ENCODE results near the gene ENDOD1. TPM values are rescaled to one million over a fixed set of nuclear protein-coding genes. Genes with fewer than 3 reads are reported as not detected.

Gene ENDOD1
- total RNA-seq, 1 experiment from 2014 or later = 3.3 TPM

- TF ChIP-seq E2F1 (CRISPR knock-in tag; IDR thresholded peaks at IDR 0.05) (no peak), ZNF425 (CRISPR knock-in tag; conservative IDR thresholded peaks at IDR 0.05) (no peak), ELF4 (CRISPR knock-in tag; IDR thresholded peaks at IDR 0.05; ENCODE audit: low read depth) (no peak), IRF1 (CRISPR knock-in tag; IDR thresholded peaks at IDR 0.05) (no peak)
Observed at GRCh38 chr11:95076981-95077380, 12.7 kb upstream of the ENDOD1 start (continued).

- POLR2A ChIA-PET = no interaction called here
- Mint-ChIP-seq H3K9me3 (no peaks in the 10 kb centered on the region), H3K27me3 (ENCODE audit: low read depth) (peaks cover 3% of the 10 kb centered on the region), H3K27ac (no peak overlapping the region), H3K4me3 (no peak overlapping the region), H3K4me1 (peaks cover 9% of the 10 kb centered on the region), H3K36me3 (no peaks in the 10 kb centered on the region)
- DNase-seq (ENCODE audit: low spot score) (no peak), ATAC-seq (no peak)
- CTCF ChIA-PET = interaction anchor here (1.6 kb wide), 1 partner anchor 12 kb away, joined by 7 read pairs; the partner anchor contains the start of gene ENDOD1
- TF ChIP-seq ZNF416 (CRISPR knock-in tag; IDR thresholded peaks at IDR 0.05) = no peak
- TF ChIP-seq ZNF232 (CRISPR knock-in tag; IDR thresholded peaks at IDR 0.05) = no peak
- TF ChIP-seq FOXJ3 (CRISPR knock-in tag; IDR thresholded peaks at IDR 0.05; ENCODE audit: borderline replicate concordance) = no peak
- no peak for TF ChIP-seq GRHL2 (CRISPR knock-in tag; IDR thresholded peaks at IDR 0.05; ENCODE audit: insufficient replicate concordance, severe bottlenecking)
- no peak for TF ChIP-seq ZNF263 (CRISPR knock-in tag; IDR thresholded peaks at IDR 0.05; ENCODE audit: low read depth)
- TF ChIP-seq IRF2 (CRISPR knock-in tag; IDR thresholded peaks at IDR 0.05; ENCODE audit: borderline replicate concordance, low read depth) = no peak
- TF ChIP-seq ATF3 (CRISPR knock-in tag; conservative IDR thresholded peaks at IDR 0.05) = no peak
- no peak for TF ChIP-seq ZBTB21 (CRISPR knock-in tag; IDR thresholded peaks at IDR 0.05; ENCODE audit: borderline replicate concordance)
- TF ChIP-seq CTCF (IDR thresholded peaks at IDR 0.05) = no peak
- no peak for TF ChIP-seq ZSCAN18 (CRISPR knock-in tag; IDR thresholded peaks at IDR 0.05)
- TF ChIP-seq PRRX2 (CRISPR knock-in tag; IDR thresholded peaks at IDR 0.05) = no peak
- TF ChIP-seq NR2C2 (CRISPR knock-in tag; IDR thresholded peaks at IDR 0.05) = no peak
- no peak for TF ChIP-seq ZNF532 (CRISPR knock-in tag; IDR thresholded peaks at IDR 0.05; ENCODE audit: borderline replicate concordance)
- no peak for TF ChIP-seq AR (CRISPR knock-in tag; IDR thresholded peaks at IDR 0.05)
- TF ChIP-seq ATF6 (CRISPR knock-in tag; IDR thresholded peaks at IDR 0.05) = no peak
Observed at GRCh38 chr11:95078526-95078925, 11.1 kb upstream of the ENDOD1 start.

Measured in WTC11 (cell line).